Stimulated activated CD4-positive, alpha-beta T cell treated with anti-CD3 and anti-CD28 coated beads, Interleukin-1b, Interleukin-23, amount 100 ng/mL, for 1 hour (primary cell): ENCODE measurements around the gene PFKFB1.
"Not testable (repeated sequence)": the region's sequence is repeated elsewhere in the genome, so short reads cannot be mapped to it uniquely, and the experiment has no call there.

Source experiments
- DNase-seq, 2 donors: peaks; one replicate each; pipeline ENCODE4 v3.0.0-alpha.2; 2020; ENCODE audit warnings: low read depth in 2 of 2

The PFKFB1 gene

DNA sequence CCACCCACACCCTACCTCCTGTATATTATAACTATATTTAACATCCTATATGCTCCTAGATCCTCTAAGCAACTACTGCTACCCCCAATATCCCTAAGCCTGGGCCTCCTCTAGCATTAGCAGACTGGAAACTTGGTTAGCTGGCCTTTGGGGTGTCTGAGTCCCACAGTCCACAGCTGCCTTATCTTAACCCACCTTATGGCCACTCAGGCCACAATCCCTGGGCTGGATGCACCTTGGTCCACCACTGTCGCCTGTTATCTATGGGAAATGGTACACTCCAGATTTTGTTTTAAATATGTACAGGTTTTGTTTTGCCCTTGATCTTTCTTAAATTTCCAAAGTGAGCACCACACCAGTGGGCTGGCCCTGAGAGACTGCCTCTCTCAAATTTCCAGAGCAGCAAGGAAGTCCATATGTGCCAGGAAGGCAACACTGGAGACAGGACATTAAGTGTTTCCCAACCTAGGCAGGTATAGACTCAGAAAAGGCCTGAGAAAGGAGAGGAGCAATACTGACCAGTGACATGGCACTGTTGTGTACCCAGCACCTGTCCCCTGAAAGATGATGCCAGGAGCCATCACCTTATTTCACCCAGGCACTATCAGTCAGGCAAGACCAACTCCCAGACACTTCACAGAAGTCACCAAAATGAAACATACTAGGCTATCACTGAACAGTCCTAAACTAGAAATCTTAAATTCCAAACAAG is 921 bp downstream of the PFKFB1 start:
- DNase-seq: no peak

DNA sequence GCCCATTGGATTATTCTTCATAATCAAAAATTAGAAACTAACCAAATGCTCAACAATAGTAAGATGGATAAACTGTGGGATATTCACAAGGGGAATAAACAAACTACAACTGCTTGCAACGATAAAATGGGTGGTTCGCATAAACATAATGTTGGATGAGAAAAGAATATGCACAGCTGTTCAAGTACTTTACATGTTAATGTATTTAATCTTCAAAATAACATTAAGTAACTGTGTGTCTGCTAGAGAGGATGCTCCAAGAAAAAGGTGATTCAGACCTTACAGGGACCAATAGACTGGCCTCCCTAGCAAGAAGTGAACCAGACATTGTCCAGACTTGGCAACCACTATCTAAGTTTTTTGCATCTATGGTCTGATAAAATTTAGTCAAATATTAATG is 2.3 kb downstream of the PFKFB1 start:
- DNase-seq: no peak

DNA sequence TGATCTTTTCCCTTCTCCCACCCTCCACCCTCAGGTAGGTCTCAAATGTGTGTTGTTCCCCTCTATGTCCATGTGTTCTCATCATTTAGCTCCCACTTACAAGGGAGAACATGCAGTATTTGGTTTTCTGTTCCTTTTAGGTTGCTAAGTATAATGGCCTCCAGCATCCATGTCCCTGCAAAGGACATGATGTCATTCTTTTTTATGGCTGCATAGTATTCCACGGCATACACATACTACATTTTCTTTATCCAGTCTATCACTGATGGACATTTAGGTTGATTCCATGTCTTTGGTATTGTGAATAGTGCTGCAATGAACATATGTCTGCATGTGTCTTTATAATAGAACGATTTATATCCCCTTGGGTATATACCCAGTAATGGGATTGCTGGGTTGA is 10.7 kb downstream of the PFKFB1 start:
- DNase-seq: not testable (repeated sequence)

DNA sequence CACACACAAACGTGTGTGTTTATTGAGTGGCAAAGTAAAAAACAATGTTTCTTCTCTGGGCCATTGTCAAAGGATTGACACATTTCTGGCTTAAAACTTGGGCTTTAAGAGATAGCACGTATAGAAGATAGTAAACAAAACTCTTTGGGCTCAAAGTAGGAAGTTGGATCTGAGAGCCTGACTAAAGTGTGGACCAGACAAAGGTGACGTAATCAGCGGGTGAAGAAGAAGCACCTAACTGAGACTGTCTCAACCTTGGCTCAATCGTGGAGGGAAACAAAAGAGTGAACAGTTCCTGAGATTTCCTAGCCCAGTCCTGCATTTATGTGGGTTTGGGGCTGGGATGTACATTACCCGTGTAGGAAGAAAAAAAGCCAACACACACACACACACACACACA is 13.7 kb downstream of the PFKFB1 start:
- no peak for DNase-seq

DNA sequence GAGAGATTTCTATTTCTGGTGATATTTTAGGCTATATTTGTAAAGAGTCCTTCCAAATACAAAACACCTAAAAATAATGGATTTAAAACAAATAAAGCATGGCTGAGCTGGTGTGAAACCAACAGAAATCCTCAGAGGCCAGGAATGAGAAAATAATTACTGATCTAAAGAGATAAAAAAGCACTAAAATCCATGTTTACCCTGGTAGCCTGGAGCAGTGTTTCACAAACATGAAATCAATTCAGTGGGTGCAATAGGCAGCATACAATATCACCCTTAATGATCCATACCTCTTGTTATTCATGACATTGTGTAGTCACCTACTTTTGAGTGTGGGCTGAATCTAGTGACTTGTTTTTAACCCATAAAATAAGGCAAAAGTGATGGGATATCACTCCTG is 14.6 kb downstream of the PFKFB1 start:
- no peak for DNase-seq

DNA sequence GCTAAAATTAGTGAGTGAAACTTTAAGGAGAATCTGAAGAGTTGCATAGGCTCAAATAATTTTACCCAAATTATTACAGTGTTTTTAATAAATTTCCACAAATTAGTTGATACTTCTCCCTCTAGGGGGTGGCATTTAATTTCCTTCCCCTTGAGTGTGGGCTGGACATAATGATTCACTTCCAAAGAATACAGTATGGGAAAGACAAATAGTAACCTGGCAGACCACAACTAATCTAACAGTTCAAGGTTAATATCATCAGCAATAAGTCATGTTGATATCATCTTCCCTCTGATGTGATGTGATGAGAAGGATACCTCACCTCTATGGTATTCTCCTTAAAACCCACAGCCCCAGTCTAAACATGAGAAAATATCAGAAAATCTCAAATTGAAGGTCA is 15.5 kb downstream of the PFKFB1 start:
- no peak for DNase-seq

DNA sequence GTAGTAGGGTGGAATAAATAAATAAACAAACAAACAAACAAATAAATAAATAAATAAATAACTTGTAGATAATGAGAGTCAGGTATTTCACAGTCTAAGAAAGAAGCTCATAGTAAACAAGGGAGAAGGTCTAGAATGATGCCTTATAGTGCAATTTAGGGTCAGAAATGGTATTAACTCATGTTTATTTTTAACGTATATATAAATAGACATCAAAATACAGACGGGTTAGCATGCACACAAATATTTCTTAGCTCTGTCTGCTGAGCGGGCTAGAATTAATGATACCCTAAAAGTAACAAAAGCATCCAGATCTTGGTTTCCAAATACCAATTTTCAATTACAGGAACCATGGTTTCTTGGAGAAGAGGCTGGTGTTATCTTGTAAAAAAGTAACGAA is 16.6 kb downstream of the PFKFB1 start:
- no peak for DNase-seq

DNA sequence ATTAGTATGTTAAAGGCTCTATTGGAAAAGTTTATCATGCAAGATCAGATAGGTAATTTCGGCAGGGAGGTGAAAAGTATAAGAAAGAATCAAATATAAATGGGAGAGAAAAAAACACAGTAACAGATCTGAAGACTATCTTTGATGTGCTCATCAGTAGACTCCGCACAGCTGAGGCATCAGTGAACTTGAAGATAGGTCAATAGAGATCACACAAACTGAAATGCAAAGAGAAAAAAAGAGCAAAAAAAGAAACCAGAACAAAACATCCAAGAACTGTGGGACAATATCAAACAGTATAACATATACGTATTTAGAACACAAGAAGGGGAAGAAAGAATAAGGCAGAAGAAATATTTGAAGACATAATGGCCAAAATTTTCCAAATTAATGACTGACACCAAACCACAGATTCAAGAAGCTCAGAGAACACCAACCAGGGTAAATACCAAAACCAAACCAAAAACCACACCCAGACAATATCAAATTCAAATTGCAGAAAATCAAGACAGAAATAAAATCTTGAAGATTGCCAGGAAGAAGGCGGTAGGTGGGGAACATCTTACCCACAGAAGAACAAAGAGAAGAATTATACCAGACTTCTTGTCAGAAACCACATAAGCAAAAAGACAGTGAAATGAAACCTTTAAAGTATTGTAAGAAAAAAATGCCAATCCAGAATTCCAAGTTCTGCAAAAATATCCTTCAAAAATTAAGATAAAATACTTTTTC is 29.1 kb downstream of the PFKFB1 start:
- no peak for DNase-seq

DNA sequence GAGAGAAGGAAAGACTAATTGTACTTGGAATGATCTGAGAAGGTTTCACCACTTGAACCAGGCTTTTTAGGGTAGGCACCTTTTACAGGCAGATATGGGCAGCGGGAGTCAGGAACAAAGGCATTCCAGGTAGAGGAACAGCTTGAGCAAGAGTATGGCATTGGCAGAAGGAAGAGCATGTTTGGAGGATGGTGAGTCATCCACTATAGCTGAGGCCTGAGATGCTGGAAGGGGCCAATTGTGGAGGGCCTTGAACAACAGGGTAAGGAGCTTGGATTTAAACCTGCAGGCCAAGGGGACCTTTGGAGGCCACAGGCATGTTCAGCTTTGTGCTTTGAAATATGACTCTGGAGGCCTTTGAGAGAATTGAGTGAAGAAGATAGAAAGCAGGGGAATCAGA is 32.2 kb downstream of the PFKFB1 start:
- DNase-seq: no peak

DNA sequence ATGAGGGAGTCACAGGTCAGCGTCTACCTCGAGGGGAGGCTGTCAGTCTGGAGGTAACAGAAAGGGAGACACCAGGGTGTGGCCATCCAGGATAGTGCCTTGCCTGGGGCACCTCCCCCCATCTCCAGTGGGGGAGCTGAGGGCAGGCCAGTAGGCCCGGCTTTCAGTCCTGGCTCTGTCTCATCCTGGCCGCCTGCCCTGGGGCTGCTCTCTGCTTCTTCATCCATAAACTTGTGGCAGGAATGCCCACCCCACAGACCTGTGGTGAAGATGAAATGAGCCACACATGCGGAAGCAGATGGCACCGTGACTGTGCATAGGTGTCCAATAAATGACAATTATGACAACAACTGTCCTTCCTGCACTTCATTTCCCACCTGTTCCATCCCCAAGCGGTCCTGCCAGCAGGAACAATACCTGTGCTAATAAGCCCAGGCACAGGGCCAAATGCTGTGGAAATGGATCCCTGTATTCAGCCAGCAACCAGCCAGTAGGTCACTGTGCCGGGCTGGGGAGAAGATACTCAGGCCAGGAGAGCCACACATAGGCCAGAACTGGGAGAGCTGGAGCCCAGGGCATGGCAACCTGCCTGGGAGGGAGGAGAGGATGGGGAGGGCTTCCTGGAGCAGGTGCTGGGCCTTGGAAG is 43.1 kb downstream of the PFKFB1 start:
- no peak for DNase-seq

DNA sequence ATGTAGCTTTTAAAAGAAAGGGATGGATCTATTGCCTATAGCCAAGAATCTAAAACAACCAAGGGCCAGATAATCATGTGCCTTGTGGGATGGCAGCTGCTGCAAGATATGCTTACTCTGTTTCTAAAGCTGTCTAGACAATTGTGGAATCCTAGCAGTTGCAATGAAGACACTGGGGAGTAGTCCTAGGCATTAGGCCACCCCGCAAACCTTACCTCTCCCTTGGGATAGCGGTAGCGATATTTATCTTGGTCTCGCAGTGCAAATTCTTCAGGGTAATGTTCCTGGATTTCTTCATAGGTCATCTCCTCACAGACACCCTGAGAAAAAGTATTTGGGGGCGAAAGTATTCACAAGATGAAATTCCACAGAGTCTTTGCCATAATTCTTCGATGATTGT is 48.8 kb downstream of the PFKFB1 start:
- no peak for DNase-seq

DNA sequence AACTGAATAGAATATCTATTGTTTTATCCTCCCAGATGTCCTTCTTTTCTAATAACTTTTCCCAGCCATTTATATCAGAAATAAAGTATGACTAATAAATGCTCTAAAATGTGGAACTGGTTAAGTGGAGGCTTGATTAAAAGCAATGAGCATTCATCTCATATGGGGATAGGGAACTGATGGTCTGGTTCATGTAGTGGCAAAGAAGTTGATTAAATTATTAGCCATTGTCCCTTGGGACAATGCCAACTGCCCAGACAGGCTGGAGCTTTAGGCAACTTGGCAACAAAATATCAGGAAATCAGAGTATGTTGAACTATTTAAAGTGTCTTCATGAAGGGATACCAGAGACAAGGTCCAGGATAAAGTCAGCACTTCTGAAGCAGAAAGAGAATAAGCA is 49.2 kb downstream of the PFKFB1 start:
- DNase-seq: no peak

DNA sequence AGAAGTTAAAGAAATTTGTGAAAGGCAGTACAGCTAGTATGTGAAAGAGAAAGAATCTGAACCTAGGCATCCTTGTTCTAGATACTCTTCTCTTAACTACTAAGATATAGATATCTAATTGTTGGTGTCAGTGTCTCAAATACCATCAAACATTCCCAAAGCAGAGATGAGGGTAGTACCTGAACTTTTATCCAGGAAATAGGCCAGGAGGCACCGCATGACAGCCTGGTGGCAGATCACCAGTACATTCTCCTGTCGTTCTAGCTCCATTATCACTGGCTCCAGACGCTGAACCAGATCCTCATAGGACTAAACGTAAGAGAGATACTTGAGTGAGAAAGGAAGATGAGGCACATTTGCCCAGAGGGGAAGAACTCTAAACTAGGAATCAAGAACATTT is 56.6 kb downstream of the PFKFB1 start:
- no peak for DNase-seq

DNA sequence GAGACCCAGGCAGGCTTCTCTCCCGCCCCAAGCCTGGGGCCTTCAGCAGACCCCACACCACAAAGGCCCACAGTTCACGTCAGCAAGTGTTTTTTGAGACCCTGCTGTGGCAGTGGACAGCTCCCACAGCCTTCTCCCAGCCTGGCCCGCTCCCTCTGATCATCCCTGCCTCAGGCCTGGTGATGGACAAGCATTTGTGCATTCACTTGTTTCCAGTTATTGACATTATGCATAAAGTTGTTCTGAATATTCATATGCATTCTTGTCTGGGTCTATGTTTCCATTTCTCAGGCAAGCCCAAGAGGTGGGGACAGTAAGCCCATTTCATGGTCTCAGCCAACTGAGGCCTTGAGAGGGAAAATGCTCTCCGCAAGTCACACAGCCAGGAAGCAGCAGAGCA is 58.7 kb downstream of the PFKFB1 start:
- no peak for DNase-seq

DNA sequence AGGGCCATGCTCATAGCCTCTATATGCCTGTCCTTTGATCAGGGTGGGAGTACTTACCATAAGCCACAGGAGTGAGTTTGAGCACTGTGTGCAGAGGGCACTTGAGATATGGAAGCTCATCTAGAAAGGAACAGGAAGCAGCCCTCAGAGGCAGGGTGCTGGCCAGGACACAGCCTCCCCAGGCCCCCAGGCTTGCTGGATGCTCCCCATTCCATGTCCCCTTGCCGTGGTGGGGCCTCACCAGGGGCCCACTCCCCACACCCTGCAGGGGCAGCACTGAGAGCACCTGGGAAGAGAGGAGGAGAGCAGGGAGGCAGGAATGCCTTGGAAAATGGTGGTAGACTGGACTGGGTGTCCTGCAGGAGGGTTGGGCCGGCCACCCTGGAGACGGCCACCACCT is 59.1 kb downstream of the PFKFB1 start:
- no peak for DNase-seq

DNA sequence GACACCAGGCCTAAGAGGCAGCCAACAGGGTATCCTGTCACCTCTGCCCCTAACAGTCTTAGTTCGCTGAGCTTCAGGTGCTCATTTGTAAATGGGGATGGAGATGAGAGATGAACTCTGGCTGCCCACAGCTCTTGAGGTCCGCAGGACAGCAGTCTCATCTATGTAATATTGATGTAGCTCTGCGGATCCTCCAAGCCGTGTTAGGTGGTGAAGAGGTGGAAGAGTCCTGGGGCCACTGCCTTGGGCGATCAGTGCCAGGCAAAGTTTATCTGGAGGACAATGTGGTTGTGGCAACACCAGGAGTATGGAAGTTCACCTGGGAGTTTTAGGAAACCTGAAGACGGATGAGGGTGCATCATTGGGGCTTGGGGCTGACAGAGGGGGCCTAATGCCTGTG is 59.9 kb downstream of the PFKFB1 start:
- DNase-seq: no peak

DNA sequence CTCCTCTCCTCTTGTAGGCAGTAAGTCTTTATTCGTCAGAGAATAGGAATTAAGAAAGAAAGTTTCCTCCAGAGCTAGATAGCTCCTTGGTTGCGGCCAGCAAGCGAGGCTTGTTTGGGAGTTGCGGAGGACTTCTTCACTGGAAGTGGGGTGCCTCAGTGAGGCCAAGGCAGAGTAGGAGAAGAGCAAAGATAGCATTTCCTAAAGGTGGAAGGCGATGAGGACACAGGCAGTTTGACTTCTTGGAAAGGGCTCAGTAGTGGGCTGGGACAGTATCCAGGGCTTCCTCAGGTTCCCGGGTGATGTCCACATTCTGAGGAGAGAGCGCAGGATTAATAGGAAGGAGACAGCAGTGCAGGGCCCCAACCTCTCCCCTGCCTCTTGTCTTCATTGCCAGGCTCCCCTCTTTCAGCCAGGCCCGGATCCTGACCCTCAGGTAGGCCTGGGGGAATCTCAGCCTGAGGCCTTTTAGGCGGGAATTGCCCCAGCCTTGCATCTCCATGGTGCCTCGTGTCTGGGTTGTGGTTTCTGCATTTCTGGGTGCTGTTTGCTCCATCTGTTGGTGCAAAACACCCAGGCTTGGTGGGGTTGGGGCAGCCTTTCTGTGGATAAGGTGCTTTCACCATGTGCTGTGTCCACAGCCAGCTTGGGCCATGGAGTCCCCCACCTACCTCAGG is 60.7 kb downstream of the PFKFB1 start:
- DNase-seq: no peak

DNA sequence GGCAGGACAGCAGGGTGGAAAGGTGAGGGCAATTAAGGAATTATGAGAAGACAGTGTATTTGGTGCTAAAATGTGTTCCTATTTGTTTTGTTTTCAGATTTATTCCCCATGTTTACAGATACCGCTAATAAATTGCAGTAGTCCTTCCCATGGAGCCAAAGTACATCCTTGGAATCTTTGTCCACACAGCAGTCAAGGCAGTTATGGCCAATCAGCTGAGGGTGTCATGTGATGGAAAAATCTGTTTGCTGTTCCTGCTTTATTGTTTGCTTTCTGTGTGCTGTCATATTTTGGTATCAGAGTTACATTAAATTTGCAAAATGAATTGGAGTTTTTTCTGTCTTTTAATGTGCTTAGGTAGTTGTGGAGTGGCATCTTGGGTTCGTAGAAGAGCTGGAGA is 62.9 kb downstream of the PFKFB1 start:
- no peak for DNase-seq

DNA sequence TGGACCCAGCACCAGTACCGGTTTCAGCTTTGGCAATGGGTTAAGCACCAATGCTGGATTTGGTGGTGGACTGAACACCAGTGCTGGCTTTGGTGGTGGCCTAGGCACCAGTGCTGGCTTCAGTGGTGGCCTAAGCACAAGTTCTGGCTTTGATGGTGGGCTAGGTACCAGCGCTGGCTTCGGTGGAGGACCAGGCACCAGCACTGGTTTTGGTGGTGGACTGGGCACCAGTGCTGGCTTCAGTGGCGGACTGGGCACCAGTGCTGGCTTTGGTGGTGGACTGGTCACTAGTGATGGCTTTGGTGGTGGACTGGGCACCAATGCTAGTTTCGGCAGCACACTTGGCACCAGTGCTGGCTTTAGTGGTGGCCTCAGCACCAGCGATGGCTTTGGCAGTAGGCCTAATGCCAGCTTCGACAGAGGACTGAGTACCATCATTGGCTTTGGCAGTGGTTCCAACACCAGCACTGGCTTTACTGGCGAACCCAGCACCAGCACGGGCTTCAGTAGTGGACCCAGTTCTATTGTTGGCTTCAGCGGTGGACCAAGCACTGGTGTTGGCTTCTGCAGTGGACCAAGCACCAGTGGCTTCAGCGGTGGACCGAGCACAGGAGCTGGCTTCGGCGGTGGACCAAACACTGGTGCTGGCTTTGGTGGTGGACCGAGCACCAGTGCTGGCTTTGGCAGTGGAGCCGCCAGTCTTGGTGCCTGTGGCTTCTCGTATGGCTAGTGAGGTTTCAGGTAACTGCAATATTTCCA is 63.5 kb downstream of the PFKFB1 start:
- DNase-seq: no peak

DNA sequence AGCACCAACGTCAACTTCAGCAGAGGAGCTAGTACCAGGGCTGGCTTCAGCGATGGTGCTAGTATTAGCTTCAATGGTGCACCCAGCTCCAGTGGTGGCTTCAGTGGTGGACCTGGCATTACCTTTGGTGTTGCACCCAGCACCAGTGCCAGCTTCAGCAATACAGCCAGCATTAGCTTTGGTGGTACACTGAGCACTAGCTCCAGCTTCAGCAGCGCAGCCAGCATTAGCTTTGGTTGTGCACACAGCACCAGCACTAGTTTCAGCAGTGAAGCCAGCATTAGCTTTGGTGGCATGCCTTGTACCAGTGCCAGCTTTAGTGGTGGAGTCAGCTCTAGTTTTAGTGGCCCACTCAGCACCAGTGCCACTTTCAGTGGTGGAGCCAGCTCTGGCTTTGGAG is 65.1 kb downstream of the PFKFB1 start:
- DNase-seq: no peak

DNA sequence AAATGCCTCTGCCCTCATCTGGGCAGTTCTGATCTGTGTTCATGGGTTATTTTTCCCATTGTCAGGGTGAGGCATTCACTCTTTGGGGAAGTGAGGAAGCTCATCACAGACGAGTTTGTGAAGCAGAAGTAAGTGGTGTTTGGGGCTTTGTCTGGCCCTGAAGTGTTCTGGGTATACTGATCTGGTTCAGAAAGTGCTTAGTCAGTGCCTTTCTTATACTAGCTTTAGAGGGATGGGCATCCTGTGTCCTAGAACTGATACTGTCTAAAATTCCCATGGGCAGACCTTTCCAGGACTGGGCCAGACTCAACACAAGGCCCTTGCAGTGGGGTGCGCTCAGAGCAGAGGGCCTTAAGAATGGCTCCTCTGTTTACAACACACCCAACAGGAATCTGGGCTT is 67.0 kb downstream of the PFKFB1 start:
- DNase-seq: no peak

DNA sequence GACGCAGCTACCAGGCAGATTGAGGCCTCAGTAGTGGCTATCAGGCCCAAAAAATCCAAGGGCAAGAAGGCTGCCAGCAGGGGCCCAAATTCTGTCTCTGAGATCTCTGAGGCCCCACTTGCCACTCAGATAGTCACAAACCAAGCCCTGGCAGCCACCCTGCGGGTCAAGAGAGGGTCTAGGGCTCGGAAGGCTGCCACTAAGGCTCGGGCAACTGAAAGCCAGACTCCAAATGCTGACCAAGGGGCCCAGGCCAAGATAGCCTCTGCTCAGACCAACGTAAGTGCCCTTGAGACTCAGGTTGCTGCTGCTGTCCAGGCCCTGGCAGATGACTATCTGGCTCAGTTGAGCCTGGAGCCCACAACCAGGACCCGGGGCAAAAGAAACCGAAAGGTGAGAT is 70.6 kb downstream of the PFKFB1 start:
- DNase-seq: no peak
